Measurements from ENCODE around the gene PDE8B.

PDE8B gene

GRCh38 chr5:77231471-77232138 is 21.1 kb downstream of the PDE8B start:
- DNase-seq (ENCODE audit: low read depth in 2 of 2), result no peak

GRCh38 chr5:77232574-77233358 is 22.3 kb downstream of the PDE8B start:
- no peak for DNase-seq (ENCODE audit: low read depth in 2 of 2)

GRCh38 chr5:77235846-77236721 is 25.6 kb downstream of the PDE8B start:
- no peak for DNase-seq (ENCODE audit: low read depth in 2 of 2)

- no peak for DNase-seq (ENCODE audit: low read depth in 2 of 2)
These were observed 28.8 kb downstream of the PDE8B start for GRCh38 chr5:77239126-77239741.

- no peak for DNase-seq (ENCODE audit: low read depth in 2 of 2)
These were observed 31.0 kb downstream of the PDE8B start for GRCh38 chr5:77241444-77241843.

- DNase-seq (ENCODE audit: low read depth in 2 of 2), result no peak
These were observed 39.0 kb downstream of the PDE8B start for GRCh38 chr5:77249475-77249874.

GRCh38 chr5:77250021-77250420 is 39.5 kb downstream of the PDE8B start:
- no peak for DNase-seq (ENCODE audit: low read depth in 2 of 2)

GRCh38 chr5:77251921-77252320 is 41.4 kb downstream of the PDE8B start:
- DNase-seq (ENCODE audit: low read depth in 2 of 2), result no peak

- DNase-seq (ENCODE audit: low read depth in 2 of 2), result no peak
These were observed 45.1 kb downstream of the PDE8B start for GRCh38 chr5:77255617-77256016.

- DNase-seq (ENCODE audit: low read depth in 2 of 2), result no peak
These were observed 45.9 kb downstream of the PDE8B start for GRCh38 chr5:77256406-77256805.

GRCh38 chr5:77258652-77259051 is 48.2 kb downstream of the PDE8B start:
- no peak for DNase-seq (ENCODE audit: low read depth in 2 of 2)

GRCh38 chr5:77259476-77259875 is 49.0 kb downstream of the PDE8B start:
- DNase-seq (ENCODE audit: low read depth in 2 of 2), result no peak

- DNase-seq (ENCODE audit: low read depth in 2 of 2), result no peak
These were observed 52.2 kb downstream of the PDE8B start for GRCh38 chr5:77262697-77263096.

- no peak for DNase-seq (ENCODE audit: low read depth in 2 of 2)
These were observed 55.8 kb downstream of the PDE8B start for GRCh38 chr5:77266291-77266690.

GRCh38 chr5:77267496-77267895 is 57.0 kb downstream of the PDE8B start:
- DNase-seq (ENCODE audit: low read depth in 2 of 2), result no peak

GRCh38 chr5:77272206-77272605 is 61.7 kb downstream of the PDE8B start:
- no peak for DNase-seq (ENCODE audit: low read depth in 2 of 2)

- no peak for DNase-seq (ENCODE audit: low read depth in 2 of 2)
These were observed 67.3 kb downstream of the PDE8B start for GRCh38 chr5:77277759-77278158.

- no peak for DNase-seq (ENCODE audit: low read depth in 2 of 2)
These were observed 69.6 kb downstream of the PDE8B start for GRCh38 chr5:77280036-77280435.

GRCh38 chr5:77281969-77282336 is 71.5 kb downstream of the PDE8B start:
- no peak for DNase-seq (ENCODE audit: low read depth in 2 of 2)

- DNase-seq (ENCODE audit: low read depth in 2 of 2), result no peak
These were observed 72.0 kb downstream of the PDE8B start for GRCh38 chr5:77282337-77283027.

GRCh38 chr5:77285251-77285841 is 74.9 kb downstream of the PDE8B start:
- DNase-seq (ENCODE audit: low read depth in 2 of 2), result no peak

All from stimulated activated CD8-positive, alpha-beta memory T cell treated with anti-CD3 and anti-CD28 coated beads, Interleukin-2, amount 100 ng/mL, for 1 hour (primary cell).